Prostate gland (tissue), 2 donors: ENCODE data around the gene LTBP3. TPM values are rescaled to one million over a fixed set of nuclear protein-coding genes. Genes with fewer than 3 reads are reported as not detected.
A peak's percentile ranks its signal among the peaks of the same experiment; 100 is the strongest.

Experiments used
- DNase-seq: peaks from one replicate; pipeline ENCODE4 v3.0.0-alpha.2; 2019; ENCODE audit warnings: low spot score
- H3K27ac ChIP-seq, 2 donors: fragments of 200-600 bp; sonication (generic); 2 replicates each; pipeline ENCODE4 v1.5.1; 2017 to 2019
- H3K27me3 ChIP-seq: fragments of 200-600 bp; sonication (generic); replicated peaks from 2 replicates; pipeline ENCODE4 v1.5.1; 2019; ENCODE audit not compliant: insufficient read depth
- H3K36me3 ChIP-seq, 2 donors: fragments of 200-600 bp; sonication (generic); 1 replicate in 1 of 2; 2 replicates in 1 of 2; pipeline versions ENCODE4 v1.5.1 to v1.8.1; 2017 to 2019
- H3K4me1 ChIP-seq: fragments of 200-600 bp; sonication (generic); replicated peaks from 2 replicates; pipeline ENCODE4 v1.5.1; 2019
- H3K4me3 ChIP-seq, 2 donors: fragments of 200-600 bp; sonication (generic); 2 replicates each; pipeline ENCODE4 v1.5.1; 2017 to 2019
- H3K9me3 ChIP-seq: fragments of 200-600 bp; sonication (generic); 2 replicates; pipeline ENCODE4 v1.5.1; 2017
- CTCF ChIP-seq, 4 experiments: fragments of 200-600 bp in 2 of 4; fragments of 450-650 bp in 2 of 4; sonication (generic) in 2 of 4; IDR thresholded peaks; 1 replicate in 3 of 4; 2 replicates in 1 of 4; pipeline ENCODE4 v1.5.1; 2016 to 2019; ENCODE audit warnings: antibody characterized with exemption in 4 of 4, mild to moderate bottlenecking in 2 of 4, moderate library complexity in 2 of 4
- POLR2A ChIP-seq: fragments of 450-650 bp; IDR thresholded peaks from one replicate; pipeline ENCODE4 v1.6.1; 2016; ENCODE audit warnings: antibody characterized with exemption, mild to moderate bottlenecking
- POLR2AphosphoS5 ChIP-seq: sonication (generic); formaldehyde crosslinking; IDR thresholded peaks from one replicate; pipeline ENCODE4 v1.6.1; 2017; ENCODE audit warnings: antibody characterized with exemption
- WGBS: methylation state at CpG from one replicate; pipeline ENCODE4 v1.1.5; 2018; 5-methylcytosine and 5-hydroxymethylcytosine counted together
- intact Hi-C: fragments of 100-400 bp; cut with DNase I; formaldehyde crosslinking; loops from one replicate; pipeline ENCODE4 v1.14.2; 2022
- total RNA-seq, 2 donors: library from RNA; depleted of rRNA; stranded (reverse); fragments of >200 nt; gene quantifications; one replicate each; pipeline ENCODE4 v1.1.0, GENCODE V29; 2016

Gene LTBP3
- total RNA-seq, 2 donors from 2014 or later = 220 to 234 TPM

DNA sequence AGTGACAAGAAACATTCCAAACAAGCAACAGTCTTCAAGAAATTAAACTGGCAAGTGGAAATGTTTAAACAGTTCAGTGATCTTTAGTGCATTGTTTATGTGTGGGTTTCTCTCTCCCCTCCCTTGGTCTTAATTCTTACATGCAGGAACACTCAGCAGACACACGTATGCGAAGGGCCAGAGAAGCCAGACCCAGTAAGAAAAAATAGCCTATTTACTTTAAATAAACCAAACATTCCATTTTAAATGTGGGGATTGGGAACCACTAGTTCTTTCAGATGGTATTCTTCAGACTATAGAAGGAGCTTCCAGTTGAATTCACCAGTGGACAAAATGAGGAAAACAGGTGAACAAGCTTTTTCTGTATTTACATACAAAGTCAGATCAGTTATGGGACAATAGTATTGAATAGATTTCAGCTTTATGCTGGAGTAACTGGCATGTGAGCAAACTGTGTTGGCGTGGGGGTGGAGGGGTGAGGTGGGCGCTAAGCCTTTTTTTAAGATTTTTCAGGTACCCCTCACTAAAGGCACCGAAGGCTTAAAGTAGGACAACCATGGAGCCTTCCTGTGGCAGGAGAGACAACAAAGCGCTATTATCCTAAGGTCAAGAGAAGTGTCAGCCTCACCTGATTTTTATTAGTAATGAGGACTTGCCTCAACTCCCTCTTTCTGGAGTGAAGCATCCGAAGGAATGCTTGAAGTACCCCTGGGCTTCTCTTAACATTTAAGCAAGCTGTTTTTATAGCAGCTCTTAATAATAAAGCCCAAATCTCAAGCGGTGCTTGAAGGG, 53.3 kb downstream of the LTBP3 start:
- Histone ChIP-seq H3K36me3 (peaks cover 32 to 33% of the 10 kb centered on the region in 2 donors), H3K9me3 (no peaks in the 10 kb centered on the region), H3K4me3 (peak overlapping the region; percentile 80 to 88), H3K27ac (peak overlapping the region; percentile 98 to 100), H3K4me1 (no peaks in the 10 kb centered on the region), H3K27me3 (no peaks in the 10 kb centered on the region)
- intact Hi-C loops = no loop called here
- TF ChIP-seq CTCF (IDR thresholded peaks at IDR 0.05) (no peak), POLR2A (peak; percentile 8), POLR2AphosphoS5 (peak; percentile 62)
- 4% methylated on average over 8 of the region's 8 CpGs for WGBS
- no peak for DNase-seq

GRCh38 chr11:65503949-65504673, 54.0 kb downstream of the LTBP3 start:
- under 1% methylated on average over 3 of the region's 3 CpGs for WGBS
- Histone ChIP-seq H3K27me3 (no peaks in the 10 kb centered on the region), H3K4me1 (no peaks in the 10 kb centered on the region), H3K27ac (peak overlapping the region; percentile 98 to 100), H3K36me3 (peaks cover 32 to 33% of the 10 kb centered on the region in 2 donors), H3K4me3 (peak overlapping the region; percentile 80 to 88), H3K9me3 (no peaks in the 10 kb centered on the region)
- intact Hi-C loops = no loop called here
- peak; percentile 29 for DNase-seq
- TF ChIP-seq POLR2AphosphoS5 (peak; percentile 55), CTCF (IDR thresholded peaks at IDR 0.05) (no peak), POLR2A (peak; percentile 30)

DNA sequence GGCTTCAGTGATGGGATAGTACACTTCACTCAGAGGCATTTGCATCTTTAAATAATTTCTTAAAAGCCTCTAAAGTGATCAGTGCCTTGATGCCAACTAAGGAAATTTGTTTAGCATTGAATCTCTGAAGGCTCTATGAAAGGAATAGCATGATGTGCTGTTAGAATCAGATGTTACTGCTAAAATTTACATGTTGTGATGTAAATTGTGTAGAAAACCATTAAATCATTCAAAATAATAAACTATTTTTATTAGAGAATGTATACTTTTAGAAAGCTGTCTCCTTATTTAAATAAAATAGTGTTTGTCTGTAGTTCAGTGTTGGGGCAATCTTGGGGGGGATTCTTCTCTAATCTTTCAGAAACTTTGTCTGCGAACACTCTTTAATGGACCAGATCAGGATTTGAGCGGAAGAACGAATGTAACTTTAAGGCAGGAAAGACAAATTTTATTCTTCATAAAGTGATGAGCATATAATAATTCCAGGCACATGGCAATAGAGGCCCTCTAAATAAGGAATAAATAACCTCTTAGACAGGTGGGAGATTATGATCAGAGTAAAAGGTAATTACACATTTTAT, 54.7 kb downstream of the LTBP3 start:
- Histone ChIP-seq H3K9me3 (no peaks in the 10 kb centered on the region), H3K4me1 (no peaks in the 10 kb centered on the region), H3K27me3 (no peaks in the 10 kb centered on the region), H3K27ac (peak overlapping the region; percentile 98 to 100), H3K4me3 (peak overlapping the region; percentile 80 to 88), H3K36me3 (peaks cover 32 to 33% of the 10 kb centered on the region in 2 donors)
- no peak for DNase-seq
- intact Hi-C loops = no loop called here
- TF ChIP-seq POLR2A (peak; percentile 59), POLR2AphosphoS5 (peak; percentile 44), CTCF (IDR thresholded peaks at IDR 0.05) (peak in 1 of 4 experiments; percentile 3)
- WGBS = 0% methylated on average over 3 of the region's 3 CpGs

GRCh38 chr11:65502555-65503367, 55.4 kb downstream of the LTBP3 start:
- peak overlapping the region; percentile 80 to 88 for H3K4me3 ChIP-seq
- TF ChIP-seq POLR2A (peak; percentile 43), POLR2AphosphoS5 (peak; percentile 97), CTCF (IDR thresholded peaks at IDR 0.05) (no peak)
- no peak for DNase-seq
- peak overlapping the region; percentile 98 to 100 for H3K27ac ChIP-seq
- whole genome bisulfite sequencing = under 1% methylated on average over 6 of the region's 6 CpGs
- intact Hi-C loops = no loop called here
- no peaks in the 10 kb centered on the region for H3K4me1 ChIP-seq
- H3K9me3 ChIP-seq = no peaks in the 10 kb centered on the region
- H3K27me3 ChIP-seq = no peaks in the 10 kb centered on the region
- peaks cover 32 to 33% of the 10 kb centered on the region in 2 donors for H3K36me3 ChIP-seq
